ENCODE measurements around the gene NASP. TPM values are rescaled to one million over a fixed set of nuclear protein-coding genes. Genes with fewer than 3 reads are reported as not detected.

Gene NASP
- total and polyA plus RNA-seq, 2 experiments from 2014 or later = 294 to 1,039 TPM

GRCh38 chr1:45623972-45624371 lies 40.1 kb downstream of the NASP start, which contains the start of gene CCDC17:
CCDC17 (minus strand) TSS chr1:45624054; CDS start chr1:45623909, 145 bp downstream.
- no peaks in the 10 kb centered on the region for H3K79me2 ChIP-seq (replicated peaks; ENCODE audit: insufficient read depth)
- H3K9me2 ChIP-seq (ENCODE audit: insufficient read depth) = no peaks in the 10 kb centered on the region
- H3K27me3 ChIP-seq (ENCODE audit: insufficient read depth) = no peaks in the 10 kb centered on the region
- peak within 1 kb of the TSS; percentile 73 for H3K4me2 ChIP-seq
- H3F3A ChIP-seq (replicated peaks; ENCODE audit: low read depth) = peaks cover 54% of the 10 kb centered on the region
- no peak within 1 kb of the TSS for H2AFZ ChIP-seq
- Mint-ChIP-seq H3K4me3 (no peak within 1 kb of the TSS; the same call in 2 of the 3 replicates), H3K27ac (peak within 1 kb of the TSS; percentile 82), H3K27me3 (ENCODE audit: insufficient read depth, low read depth, poor library complexity) (peaks cover 24% of the 10 kb centered on the region), H3K36me3 (ENCODE audit: low read depth) (peaks cover 42% of the 10 kb centered on the region), H3K4me1 (peaks cover 7% of the 10 kb centered on the region), H3K9me3 (no peaks in the 10 kb centered on the region; the same call in 2 of the 3 replicates)
- H3K4me3 ChIP-seq = peak within 1 kb of the TSS; percentile 47
- peak within 1 kb of the TSS; percentile 34 for H3K27ac ChIP-seq (ENCODE audit: low read depth)
- DNase-seq (ENCODE audit: low spot score) (no peak), ATAC-seq (no peak)
- peaks cover 10% of the 10 kb centered on the region; the same call in 1 of the 2 replicates for H3K4me1 ChIP-seq (ENCODE audit: insufficient read depth)
- TF ChIP-seq ZNF331 (CRISPR knock-in tag; IDR thresholded peaks at IDR 0.05; ENCODE audit: low read depth) (no peak), NANOG (IDR thresholded peaks at IDR 0.05; ENCODE audit: borderline replicate concordance) (no peak)
- peaks cover 11% of the 10 kb centered on the region; the same call in 1 of the 2 replicates for H4K20me1 ChIP-seq (replicated peaks; ENCODE audit: insufficient read depth)
- H3K36me3 ChIP-seq (ENCODE audit: insufficient read depth) = peaks cover 21% of the 10 kb centered on the region

- Histone ChIP-seq H2AFZ (no peak overlapping the region), H3K36me3 (ENCODE audit: insufficient read depth) (peaks cover 69% of the 10 kb centered on the region), H3K27ac (ENCODE audit: low read depth) (no peak overlapping the region), H3K4me3 (no peak overlapping the region), H3F3A (replicated peaks; ENCODE audit: low read depth) (peaks cover 26% of the 10 kb centered on the region), H4K20me1 (replicated peaks; ENCODE audit: insufficient read depth) (peaks cover 26% of the 10 kb centered on the region), H3K9me2 (ENCODE audit: insufficient read depth) (no peaks in the 10 kb centered on the region), H3K79me2 (replicated peaks; ENCODE audit: insufficient read depth) (no peaks in the 10 kb centered on the region), H3K4me1 (ENCODE audit: insufficient read depth) (peaks cover under 1% of the 10 kb centered on the region; the same call in 1 of the 2 replicates), H3K27me3 (ENCODE audit: insufficient read depth) (no peaks in the 10 kb centered on the region), H3K4me2 (no peak overlapping the region)
- no peak overlapping the region for H3K27ac Mint-ChIP-seq
- H3K36me3 Mint-ChIP-seq (ENCODE audit: low read depth) = peaks cover 81% of the 10 kb centered on the region
- no peak overlapping the region for H3K4me3 Mint-ChIP-seq
- H3K27me3 Mint-ChIP-seq (ENCODE audit: insufficient read depth, low read depth, poor library complexity) = no peaks in the 10 kb centered on the region
- ATAC-seq = no peak
- H3K4me1 Mint-ChIP-seq = no peaks in the 10 kb centered on the region
- TF ChIP-seq REST (IDR thresholded peaks at IDR 0.05; ENCODE audit: unreplicated experiment) = no peak
- DNase-seq (ENCODE audit: low spot score) = no peak
- no peaks in the 10 kb centered on the region; the same call in 2 of the 3 replicates for H3K9me3 Mint-ChIP-seq
Observed at GRCh38 chr1:45629035-45629434, 45.2 kb downstream of the NASP start.

GRCh38 chr1:45630429-45630828 lies 46.6 kb downstream of the NASP start:
- Histone ChIP-seq H3K4me1 (ENCODE audit: insufficient read depth) (no peaks in the 10 kb centered on the region), H3K4me2 (no peak overlapping the region), H3K9me2 (ENCODE audit: insufficient read depth) (no peaks in the 10 kb centered on the region), H3K27ac (ENCODE audit: low read depth) (no peak overlapping the region), H3K4me3 (no peak overlapping the region), H3K27me3 (ENCODE audit: insufficient read depth) (no peaks in the 10 kb centered on the region), H4K20me1 (replicated peaks; ENCODE audit: insufficient read depth) (peaks cover 31% of the 10 kb centered on the region), H3K79me2 (replicated peaks; ENCODE audit: insufficient read depth) (no peaks in the 10 kb centered on the region), H3K36me3 (ENCODE audit: insufficient read depth) (peaks cover 82% of the 10 kb centered on the region), H3F3A (replicated peaks; ENCODE audit: low read depth) (peaks cover 21% of the 10 kb centered on the region), H2AFZ (no peak overlapping the region)
- H3K4me3 Mint-ChIP-seq = no peak overlapping the region
- DNase-seq (ENCODE audit: low spot score) (no peak), ATAC-seq (no peak)
- no peaks in the 10 kb centered on the region for H3K27me3 Mint-ChIP-seq (ENCODE audit: insufficient read depth, low read depth, poor library complexity)
- H3K9me3 Mint-ChIP-seq = no peaks in the 10 kb centered on the region; the same call in 2 of the 3 replicates
- H3K4me1 Mint-ChIP-seq = no peaks in the 10 kb centered on the region
- H3K36me3 Mint-ChIP-seq (ENCODE audit: low read depth) = peaks cover 78% of the 10 kb centered on the region
- H3K27ac Mint-ChIP-seq = no peak overlapping the region
- TF ChIP-seq STAT1 (IDR thresholded peaks at IDR 0.05; ENCODE audit: unreplicated experiment) (no peak), EZH2 (IDR thresholded peaks at IDR 0.05; ENCODE audit: low read depth, unreplicated experiment) (no peak), REST (IDR thresholded peaks at IDR 0.05; ENCODE audit: unreplicated experiment) (no peak), CREB1 (CRISPR knock-in tag; IDR thresholded peaks at IDR 0.05; ENCODE audit: low read depth) (no peak), EZH2phosphoT487 (IDR thresholded peaks at IDR 0.05; ENCODE audit: unreplicated experiment) (no peak), ZNF114 (CRISPR knock-in tag; IDR thresholded peaks at IDR 0.05) (no peak)
